KMS-11 (cell line): ENCODE results near the gene MRPL39.

Source experiments
- H2AFZ ChIP-seq: fragments of 200-600 bp; sonication (generic); 2 replicates; pipeline ENCODE4 v1.6.1; 2016; ENCODE audit warnings: antibody characterized with exemption, mixed run types, low read depth
- H3K27ac ChIP-seq: fragments of 200-600 bp; sonication (generic); 2 replicates; pipeline ENCODE4 v1.6.1; 2016; ENCODE audit warnings: mild to moderate bottlenecking, mixed run types
- H3K27me3 ChIP-seq: fragments of 200-600 bp; sonication (generic); 2 replicates; pipeline ENCODE4 v1.6.1; 2017; ENCODE audit warnings: mild to moderate bottlenecking, low read depth, mixed run types, moderate library complexity; ENCODE audit not compliant: insufficient read depth
- H3K36me3 ChIP-seq: fragments of 200-600 bp; sonication (generic); 2 replicates; pipeline ENCODE4 v1.6.1; 2017; ENCODE audit warnings: mild to moderate bottlenecking, mixed run types; ENCODE audit not compliant: insufficient read depth
- H3K4me1 ChIP-seq: fragments of 200-600 bp; sonication (generic); 2 replicates; pipeline ENCODE4 v1.6.1; 2016; ENCODE audit warnings: mild to moderate bottlenecking, low read depth, mixed run types; ENCODE audit not compliant: poor library complexity, severe bottlenecking
- H3K4me2 ChIP-seq: fragments of 200-600 bp; sonication (generic); 2 replicates; pipeline ENCODE4 v1.7.0; 2016; ENCODE audit warnings: mild to moderate bottlenecking, mixed run types
- H3K4me3 ChIP-seq: fragments of 200-600 bp; sonication (generic); IDR thresholded peaks from 2 replicates; pipeline ENCODE4 v1.6.1; 2017; ENCODE audit warnings: low read depth, low read length, mixed read lengths; ENCODE audit not compliant: insufficient read depth
- H3K79me2 ChIP-seq: fragments of 200-600 bp; sonication (generic); 2 replicates; pipeline ENCODE4 v1.6.1; 2016; ENCODE audit warnings: low read depth, mixed run types; ENCODE audit not compliant: insufficient read depth
- H3K9ac ChIP-seq: fragments of 200-600 bp; sonication (generic); 2 replicates; pipeline ENCODE4 v1.6.1; 2016; ENCODE audit warnings: mild to moderate bottlenecking, mixed run types
- H4K20me1 ChIP-seq: fragments of 200-600 bp; sonication (generic); 2 replicates; pipeline ENCODE4 v1.6.1; 2016; ENCODE audit warnings: mild to moderate bottlenecking, mixed run types; ENCODE audit not compliant: insufficient read depth
- CTCF ChIP-seq: fragments of 200-600 bp; sonication (generic); conservative IDR thresholded peaks from 2 replicates; pipeline ENCODE4 v1.6.1; 2017; ENCODE audit warnings: low read depth, mild to moderate bottlenecking, antibody characterized with exemption, low read length, moderate library complexity, mixed read lengths

The MRPL39 gene

GRCh38 chr21:25562660-25563059 lies 44.6 kb downstream of the MRPL39 start:
- no peak overlapping the region for H3K4me3 ChIP-seq

GRCh38 chr21:25561668-25562641 lies 45.3 kb downstream of the MRPL39 start:
- no peak overlapping the region; the same call in 1 of the 2 replicates for H3K9ac ChIP-seq
- H3K36me3 ChIP-seq: no peaks in the 10 kb centered on the region
- no peaks in the 10 kb centered on the region for H3K79me2 ChIP-seq
- peak overlapping the region; percentile 36 for H2AFZ ChIP-seq
- no peak overlapping the region for H3K4me3 ChIP-seq
- H3K4me2 ChIP-seq: peak overlapping the region; percentile 25; the same call in 1 of the 2 replicates
- no peaks in the 10 kb centered on the region for H3K27me3 ChIP-seq
- H3K27ac ChIP-seq: no peak overlapping the region
- TF ChIP-seq CTCF: no peak
- peaks cover 4% of the 10 kb centered on the region for H3K4me1 ChIP-seq
- no peaks in the 10 kb centered on the region for H4K20me1 ChIP-seq

More at GRCh38 chr21:25562660-25563059, 44.6 kb downstream of the MRPL39 start:
- Histone ChIP-seq H3K9ac (no peak overlapping the region), H4K20me1 (no peaks in the 10 kb centered on the region), H3K4me1 (peaks cover 4% of the 10 kb centered on the region), H2AFZ (peak overlapping the region; percentile 36), H3K79me2 (no peaks in the 10 kb centered on the region), H3K27me3 (no peaks in the 10 kb centered on the region), H3K27ac (no peak overlapping the region), H3K36me3 (no peaks in the 10 kb centered on the region), H3K4me2 (peak overlapping the region; percentile 25; the same call in 1 of the 2 replicates)
- TF ChIP-seq CTCF: no peak

GRCh38 chr21:25560891-25561290 lies 46.4 kb downstream of the MRPL39 start:
- Histone ChIP-seq H3K4me2 (no peak overlapping the region), H3K27me3 (no peaks in the 10 kb centered on the region), H3K79me2 (no peaks in the 10 kb centered on the region), H2AFZ (no peak overlapping the region), H3K4me1 (peaks cover 4% of the 10 kb centered on the region), H4K20me1 (no peaks in the 10 kb centered on the region), H3K36me3 (no peaks in the 10 kb centered on the region), H3K27ac (no peak overlapping the region), H3K9ac (no peak overlapping the region), H3K4me3 (no peak overlapping the region)
- no peak for TF ChIP-seq CTCF

- TF ChIP-seq CTCF: no peak
- H3K4me3 ChIP-seq: no peak overlapping the region
- no peaks in the 10 kb centered on the region for H3K27me3 ChIP-seq
- no peak overlapping the region for H3K27ac ChIP-seq
- peaks cover 4% of the 10 kb centered on the region for H3K4me1 ChIP-seq
- no peak overlapping the region for H3K9ac ChIP-seq
- no peaks in the 10 kb centered on the region for H3K36me3 ChIP-seq
- no peaks in the 10 kb centered on the region for H4K20me1 ChIP-seq
- H2AFZ ChIP-seq: no peak overlapping the region
- H3K4me2 ChIP-seq: no peak overlapping the region
- H3K79me2 ChIP-seq: no peaks in the 10 kb centered on the region
Measured at GRCh38 chr21:25560271-25560685, 47.0 kb downstream of the MRPL39 start.
